GM12873 (cell line): ENCODE results near the gene RRM2.

Experiments
- TF ChIP-seq, protein P1 (sequence below): IDR thresholded peaks from 2 replicates; pipeline ENCODE4 v1.5.1; 2012; ENCODE audit warnings: low read depth, mild to moderate bottlenecking, moderate library complexity, low read length, control low read depth; ENCODE audit not compliant: insufficient read depth; ENCODE audit errors: missing control alignments

The RRM2 gene

DNA sequence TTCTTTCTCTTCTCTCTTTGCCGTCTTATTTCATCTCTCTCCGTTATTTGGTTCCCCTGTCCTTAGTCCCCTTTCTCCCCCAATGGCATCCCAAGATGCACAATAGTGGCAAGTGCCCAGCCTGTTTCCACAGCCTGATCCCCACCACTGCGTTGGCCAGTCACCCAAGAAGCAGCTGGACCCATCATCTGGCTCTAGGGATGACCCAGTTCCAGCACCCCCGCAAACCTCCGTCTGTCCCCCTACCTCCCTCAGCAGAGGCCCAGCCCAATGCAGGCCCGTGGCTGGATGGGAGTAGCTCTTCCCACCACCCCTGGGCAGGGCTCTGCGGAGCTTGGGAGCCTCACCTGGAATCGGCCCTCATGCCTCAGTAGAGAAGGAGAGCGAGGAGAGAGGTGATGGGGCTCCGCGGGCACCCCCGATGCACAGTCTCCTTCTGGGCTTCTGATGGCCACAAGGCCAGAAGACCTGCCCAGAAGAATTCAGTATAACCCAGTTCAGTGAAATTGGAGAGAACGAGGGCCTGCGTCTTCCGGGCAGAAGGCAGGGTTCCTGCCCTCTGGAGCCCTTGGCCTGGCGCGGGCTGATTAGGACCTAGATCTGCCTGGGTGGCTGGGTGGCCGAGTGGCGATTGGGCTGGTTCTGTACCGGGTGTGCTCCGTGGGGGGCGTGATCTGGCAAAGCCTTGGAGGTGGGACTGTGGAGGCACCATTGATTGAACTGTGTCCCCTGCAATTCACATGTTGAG, 50.9 kb downstream of the RRM2 start:
- TF ChIP-seq, protein P1, sequence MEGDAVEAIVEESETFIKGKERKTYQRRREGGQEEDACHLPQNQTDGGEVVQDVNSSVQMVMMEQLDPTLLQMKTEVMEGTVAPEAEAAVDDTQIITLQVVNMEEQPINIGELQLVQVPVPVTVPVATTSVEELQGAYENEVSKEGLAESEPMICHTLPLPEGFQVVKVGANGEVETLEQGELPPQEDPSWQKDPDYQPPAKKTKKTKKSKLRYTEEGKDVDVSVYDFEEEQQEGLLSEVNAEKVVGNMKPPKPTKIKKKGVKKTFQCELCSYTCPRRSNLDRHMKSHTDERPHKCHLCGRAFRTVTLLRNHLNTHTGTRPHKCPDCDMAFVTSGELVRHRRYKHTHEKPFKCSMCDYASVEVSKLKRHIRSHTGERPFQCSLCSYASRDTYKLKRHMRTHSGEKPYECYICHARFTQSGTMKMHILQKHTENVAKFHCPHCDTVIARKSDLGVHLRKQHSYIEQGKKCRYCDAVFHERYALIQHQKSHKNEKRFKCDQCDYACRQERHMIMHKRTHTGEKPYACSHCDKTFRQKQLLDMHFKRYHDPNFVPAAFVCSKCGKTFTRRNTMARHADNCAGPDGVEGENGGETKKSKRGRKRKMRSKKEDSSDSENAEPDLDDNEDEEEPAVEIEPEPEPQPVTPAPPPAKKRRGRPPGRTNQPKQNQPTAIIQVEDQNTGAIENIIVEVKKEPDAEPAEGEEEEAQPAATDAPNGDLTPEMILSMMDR: no peak

DNA sequence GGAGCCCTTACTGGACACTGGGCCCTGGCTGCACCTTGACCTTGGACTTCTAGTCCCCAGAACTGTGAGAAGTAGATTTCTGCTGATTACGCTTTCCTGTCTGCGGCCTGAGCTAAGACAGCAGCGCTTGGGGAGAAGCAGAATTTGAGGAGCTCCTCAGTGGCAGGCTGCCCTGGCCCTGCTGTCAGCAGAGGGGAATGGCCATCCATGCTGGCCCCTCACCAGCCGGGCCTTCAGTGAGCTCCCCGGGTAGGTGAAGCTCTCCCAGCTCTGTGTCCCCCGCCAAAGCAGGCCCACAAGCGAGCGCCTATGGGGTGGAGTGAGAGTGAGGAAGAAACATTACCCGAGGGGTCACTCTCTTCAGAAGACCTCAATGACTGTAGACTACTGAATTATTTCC, 51.6 kb downstream of the RRM2 start:
- TF ChIP-seq, protein P1: no peak

DNA sequence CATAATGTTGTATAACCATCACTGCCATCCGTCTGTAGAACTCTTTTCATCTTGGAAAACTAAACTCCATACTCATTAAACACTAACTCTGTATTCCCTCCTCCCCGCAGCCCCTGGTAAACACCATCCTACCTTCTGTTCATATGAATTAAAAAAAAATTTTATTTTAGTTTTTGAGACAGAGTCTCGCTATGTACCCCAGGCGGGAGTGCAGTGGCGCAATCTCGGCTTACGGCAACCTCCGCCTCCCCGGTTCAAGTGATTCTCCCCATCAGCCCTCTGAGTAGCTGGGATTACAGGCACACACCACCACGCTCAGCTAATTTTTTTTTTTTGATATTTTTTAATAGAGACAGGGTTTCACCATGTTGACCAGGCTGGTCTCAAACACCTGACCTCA, 52.9 kb downstream of the RRM2 start:
- TF ChIP-seq, protein P1: no peak

DNA sequence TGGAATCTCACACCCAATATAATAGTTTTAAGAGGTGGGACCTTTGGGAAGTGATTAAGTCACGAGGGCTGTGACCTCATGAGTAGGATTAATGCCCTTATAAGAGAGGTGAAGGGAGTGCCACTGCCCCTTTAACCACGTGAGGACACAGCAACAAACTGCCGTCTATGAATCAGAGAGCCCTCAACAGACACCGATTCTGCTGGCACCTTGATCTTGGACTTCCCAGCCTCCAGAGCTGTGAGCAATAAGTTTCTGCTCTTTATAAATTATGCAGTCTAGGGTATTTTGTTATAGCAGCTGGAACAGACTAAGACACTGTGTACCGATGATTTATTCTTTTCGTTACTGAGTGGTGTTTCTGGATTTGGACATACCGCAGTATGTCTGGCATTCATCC, 56.2 kb downstream of the RRM2 start:
- TF ChIP-seq, protein P1: no peak

DNA sequence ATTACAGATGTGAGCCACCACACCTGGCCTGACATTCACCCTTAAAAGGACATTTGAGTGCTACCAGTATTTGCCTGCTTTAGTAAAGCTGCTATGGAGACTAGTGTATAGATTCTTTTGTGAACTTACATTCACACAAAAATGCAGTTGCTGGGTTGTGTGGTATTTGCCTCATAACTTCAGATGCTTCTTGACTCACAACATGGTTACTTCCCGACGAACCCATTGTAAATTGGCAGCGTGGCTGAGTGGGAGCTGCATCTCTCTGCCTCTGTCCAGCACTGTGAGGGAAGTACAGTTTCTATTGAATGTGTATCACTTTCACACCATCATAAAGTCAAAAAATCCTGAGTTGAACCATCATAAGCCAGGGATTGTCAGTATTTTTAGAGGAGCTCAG, 56.9 kb downstream of the RRM2 start:
- TF ChIP-seq, protein P1: no peak

DNA sequence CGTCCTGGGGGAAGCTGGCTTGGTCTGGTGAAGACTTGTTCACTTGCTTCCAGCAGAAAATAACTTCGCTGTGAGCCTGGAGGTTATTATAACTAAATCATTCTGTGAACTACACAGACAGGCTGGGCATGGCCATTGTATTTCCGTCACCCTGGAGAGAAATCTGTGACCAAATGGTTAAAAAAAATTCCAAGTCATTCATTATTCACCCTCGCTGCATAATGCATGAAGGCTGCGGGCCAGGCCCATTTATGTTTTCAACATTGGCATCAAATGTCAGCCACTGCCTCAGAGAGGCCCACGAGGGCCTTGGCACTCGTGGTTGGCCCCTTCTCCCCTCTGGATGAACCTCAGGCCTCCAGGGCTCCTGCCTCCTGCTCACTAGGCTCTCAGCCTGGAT, 57.7 kb downstream of the RRM2 start:
- TF ChIP-seq, protein P1: no peak
